GM12892 (cell line): ENCODE data around the gene CTAG1B.
"Not testable (repeated sequence)": the region's sequence is repeated elsewhere in the genome, so short reads cannot be mapped to it uniquely, and the experiment has no call there.

Source experiments
- POLR2A ChIP-seq: IDR thresholded peaks from 2 replicates; pipeline ENCODE4 v1.6.1; 2011; ENCODE audit warnings: low read depth, low read length, control low read depth
- POLR2AphosphoS5 ChIP-seq: IDR thresholded peaks from 2 replicates; pipeline ENCODE4 v1.6.1; 2011; ENCODE audit warnings: low read depth, low read length, control low read depth
- TAF1 ChIP-seq: IDR thresholded peaks from 2 replicates; pipeline ENCODE4 v1.6.1; 2011; ENCODE audit warnings: low read depth, mild to moderate bottlenecking, control low read depth, low read length, borderline replicate concordance

DNA sequence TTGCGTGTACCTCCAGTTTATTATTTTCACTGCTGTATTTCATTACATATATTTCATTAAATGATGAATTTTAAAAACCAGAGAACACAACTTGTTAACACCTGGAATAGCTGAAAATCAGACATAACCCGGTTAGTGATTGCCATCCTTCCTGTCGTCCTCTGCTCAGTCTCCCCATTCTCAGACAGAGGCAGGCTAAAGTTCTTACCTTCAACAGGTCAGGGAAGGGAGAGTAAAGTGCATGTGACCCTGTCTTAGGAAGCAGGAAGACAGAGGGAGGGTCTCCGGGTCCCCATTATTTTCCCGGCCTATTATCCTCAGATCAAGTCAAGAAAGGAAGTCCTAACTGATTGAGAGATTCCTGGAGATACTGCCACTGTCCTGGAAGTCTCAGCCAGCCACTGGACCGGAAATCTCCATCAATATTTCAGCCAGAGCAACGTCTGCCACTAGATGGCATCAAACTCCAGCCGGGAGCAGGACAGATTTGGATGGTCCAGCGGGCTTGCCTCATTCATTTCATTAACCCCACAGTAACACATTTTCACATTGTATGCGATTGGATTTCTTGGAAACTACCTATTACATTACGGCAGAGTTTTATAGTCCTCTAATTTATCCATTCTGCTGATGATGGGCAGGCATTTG is 1.8 kb upstream of the CTAG1B start:
- TF ChIP-seq TAF1, POLR2AphosphoS5, POLR2A: not testable (repeated sequence)
